Keratinocyte (primary cell): Measurements from ENCODE around the gene ROCK1. TPM values are rescaled to one million over a fixed set of nuclear protein-coding genes. Genes with fewer than 3 reads are reported as not detected.

Source experiments
- DNase-seq: peaks from one replicate; pipeline ENCODE4 v3.0.0-alpha.2; 2011; ENCODE audit warnings: low read depth, missing footprints, low spot score
- FAIRE-seq: peaks from 2 replicates; lab custom pipeline; 2011; peaks lifted over from hg19 to GRCh38; lab: Jason Lieb, UNC
- H2AFZ ChIP-seq: 2 replicates; pipeline ENCODE4 v1.6.0; 2012; ENCODE audit warnings: low read length, control low read depth, inconsistent platforms; ENCODE audit not compliant: control insufficient read depth
- H3K27ac ChIP-seq: 2 replicates; pipeline ENCODE4 v1.5.1; 2011; ENCODE audit warnings: low read length; ENCODE audit not compliant: control insufficient read depth, insufficient read depth
- H3K27me3 ChIP-seq: 3 replicates; pipeline ENCODE4 v1.6.0; 2011; ENCODE audit warnings: low read length; ENCODE audit not compliant: control insufficient read depth, insufficient read depth; ENCODE audit errors: extremely low read depth
- H3K36me3 ChIP-seq, 2 experiments: 2 replicates in 1 of 2; 3 replicates in 1 of 2; pipeline ENCODE4 v1.5.1; 2011; ENCODE audit warnings: low read length in 2 of 2, mild to moderate bottlenecking in 1 of 2; ENCODE audit not compliant: control insufficient read depth in 2 of 2, insufficient read depth in 2 of 2; ENCODE audit errors: extremely low read depth in 1 of 2
- H3K4me1 ChIP-seq: 3 replicates; pipeline ENCODE4 v1.5.1; 2011; ENCODE audit warnings: low read length; ENCODE audit not compliant: control insufficient read depth, insufficient read depth; ENCODE audit errors: extremely low read depth
- H3K4me2 ChIP-seq: 3 replicates; pipeline ENCODE4 v1.6.0; 2011; ENCODE audit warnings: low read depth, low read length; ENCODE audit not compliant: control insufficient read depth, insufficient read depth; ENCODE audit errors: extremely low read depth
- H3K4me3 ChIP-seq, 3 experiments: fragments of 200-600 bp in 1 of 3; sonication (generic) in 1 of 3; 2 replicates in 2 of 3; 3 replicates in 1 of 3; pipeline ENCODE4 v1.5.1; 2011 to 2016; ENCODE audit warnings: low read length in 3 of 3, mild to moderate bottlenecking in 3 of 3, control low read depth in 2 of 3, inconsistent platforms in 1 of 3, low read depth in 1 of 3, mixed read lengths in 1 of 3, mixed run types in 1 of 3, moderate library complexity in 1 of 3; ENCODE audit not compliant: control insufficient read depth in 2 of 3, insufficient read depth in 2 of 3; ENCODE audit errors: extremely low read depth in 1 of 3
- H3K79me2 ChIP-seq: 2 replicates; pipeline ENCODE4 v1.6.0; 2012; ENCODE audit warnings: low read length; ENCODE audit not compliant: control insufficient read depth, insufficient read depth
- H3K9ac ChIP-seq: 3 replicates; pipeline ENCODE4 v1.6.0; 2011; ENCODE audit warnings: low read length; ENCODE audit not compliant: control insufficient read depth, insufficient read depth; ENCODE audit errors: extremely low read depth
- H3K9me1 ChIP-seq: 3 replicates; pipeline ENCODE4 v1.6.0; 2011; ENCODE audit warnings: low read length; ENCODE audit not compliant: control insufficient read depth, insufficient read depth; ENCODE audit errors: extremely low read depth
- H3K9me3 ChIP-seq: 2 replicates; pipeline ENCODE4 v1.5.1; 2012; ENCODE audit warnings: low read depth, low read length; ENCODE audit not compliant: control insufficient read depth
- H4K20me1 ChIP-seq: 3 replicates; pipeline ENCODE4 v1.6.0; 2011; ENCODE audit warnings: low read length; ENCODE audit not compliant: control insufficient read depth, insufficient read depth; ENCODE audit errors: extremely low read depth
- CTCF ChIP-seq, 3 experiments: IDR thresholded peaks in 1 of 3; conservative IDR thresholded peaks in 1 of 3; optimal IDR thresholded peaks in 1 of 3; 2 replicates in 2 of 3; 3 replicates in 1 of 3; pipeline versions ENCODE3 to v1.5.1; 2011; ENCODE audit warnings: low read length in 3 of 3, mild to moderate bottlenecking in 3 of 3, moderate library complexity in 2 of 3, control low read depth in 1 of 3, inconsistent platforms in 1 of 3; ENCODE audit not compliant: insufficient read depth in 2 of 3; ENCODE audit errors: extremely low read depth in 1 of 3
- EZH2 ChIP-seq: IDR thresholded peaks from one replicate; pipeline ENCODE4 v1.6.1; 2012; ENCODE audit warnings: inconsistent platforms, mild to moderate bottlenecking, low read length, moderate library complexity
- dilution Hi-C: fragments of 300-500 bp; cut with MboI; formaldehyde crosslinking; loops from one replicate; pipeline ENCODE4 v1.7.0; 2020; ENCODE audit warnings: low sequenced_read_pairs; ENCODE audit not compliant: extremely low pct_ligation_motif_present
- polyA plus RNA-seq, 5 experiments: library from polyadenylated mRNA; depleted of rRNA in 3 of 5; stranded (reverse) in 3 of 5; stranded (forward) in 1 of 5; unstranded in 1 of 5; fragments of >200 nt; gene quantifications; 1 replicate in 1 of 5; 2 replicates in 3 of 5; 3 replicates in 1 of 5; pipeline versions ENCODE4 v1.2.1 to v1.2.3, GENCODE V29; 2011 to 2012; ENCODE audit warnings: missing spikeins in 2 of 5, low read depth in 1 of 5, low replicate concordance in 1 of 5

The ROCK1 gene
- polyA plus RNA-seq, 1 donor (not counting 4 experiments of a cell fraction or from before 2014, with no cell fraction given) = 25.9 TPM

- H3K9me3 ChIP-seq = no peaks in the 10 kb centered on the region
- no peak overlapping the region for H3K4me3 ChIP-seq
- no peak overlapping the region for H3K27ac ChIP-seq
- peaks cover 15% of the 10 kb centered on the region for H3K79me2 ChIP-seq
- no peaks in the 10 kb centered on the region for H3K9me1 ChIP-seq
- no peak overlapping the region for H2AFZ ChIP-seq
- FAIRE-seq (no peak), DNase-seq (peak; percentile 23)
- H4K20me1 ChIP-seq = no peaks in the 10 kb centered on the region
- dilution Hi-C loops = no loop called here
- peaks cover 11% of the 10 kb centered on the region for H3K4me1 ChIP-seq
- no peaks in the 10 kb centered on the region for H3K27me3 ChIP-seq
- H3K36me3 ChIP-seq = peaks cover 5% of the 10 kb centered on the region in 2 experiments
- no peak overlapping the region for H3K9ac ChIP-seq
- no peak overlapping the region for H3K4me2 ChIP-seq
- no peak for TF ChIP-seq EZH2
- TF ChIP-seq CTCF (optimal IDR thresholded peaks at IDR 0.05 in 1 of 3, IDR thresholded peaks at IDR 0.05 in 1 of 3, conservative IDR thresholded peaks at IDR 0.05 in 1 of 3; ENCODE audit: extremely low read depth in 1 of 3, insufficient read depth in 2 of 3, low read length in 3 of 3) = no peak
These were observed 110.9 kb downstream of the ROCK1 start for GRCh38 chr18:21000667-21001066.

- FAIRE-seq (no peak), DNase-seq (no peak)
- Histone ChIP-seq H3K9ac (no peak overlapping the region), H3K36me3 (peaks cover 0 to 2% of the 10 kb centered on the region in 2 experiments), H3K4me3 (no peak overlapping the region), H3K9me1 (no peaks in the 10 kb centered on the region), H3K79me2 (peaks cover 15% of the 10 kb centered on the region), H2AFZ (no peak overlapping the region), H3K9me3 (no peaks in the 10 kb centered on the region), H3K27ac (no peak overlapping the region), H3K4me1 (peaks cover 11% of the 10 kb centered on the region), H4K20me1 (no peaks in the 10 kb centered on the region), H3K4me2 (no peak overlapping the region), H3K27me3 (no peaks in the 10 kb centered on the region)
- no peak for TF ChIP-seq CTCF (optimal IDR thresholded peaks at IDR 0.05 in 1 of 3, IDR thresholded peaks at IDR 0.05 in 1 of 3, conservative IDR thresholded peaks at IDR 0.05 in 1 of 3; ENCODE audit: extremely low read depth in 1 of 3, insufficient read depth in 2 of 3, low read length in 3 of 3)
- TF ChIP-seq EZH2 = no peak
- dilution Hi-C loops = no loop called here
These were observed 114.2 kb downstream of the ROCK1 start for GRCh38 chr18:20997371-20997770.
